SK-N-SH (cell line): ENCODE results near the gene RAB3GAP2. TPM values are rescaled to one million over a fixed set of nuclear protein-coding genes. Genes with fewer than 3 reads are reported as not detected.
A peak's percentile ranks its signal among the peaks of the same experiment; 100 is the strongest.

Experiments
- CTCF ChIA-PET: fragments of 300-600, 350-600 bp; formaldehyde crosslinking; extraction: SDS; loops from one replicate; lab custom pipeline; 2021; lab: Yijun Ruan, JAX
- POLR2A ChIA-PET: fragments of 350-600 bp; sonication (Branson Sonifier 250); formaldehyde crosslinking; extraction: SDS; loops from one replicate; lab custom pipeline; 2020; ENCODE audit warnings: antibody characterized with exemption, inconsistent platforms; lab: Yijun Ruan, JAX
- DNase-seq: peaks from one replicate; pipeline ENCODE4 v3.0.0; 2012
- H2AFZ ChIP-seq: fragments of 200-600 bp; sonication (generic); 2 replicates; pipeline ENCODE4 v1.8.1; 2016; ENCODE audit warnings: antibody characterized with exemption, mild to moderate bottlenecking, low read depth
- H3F3A ChIP-seq: fragments of 200-600 bp; sonication (generic); replicated peaks from 2 replicates; pipeline ENCODE3; 2016; ENCODE audit warnings: antibody characterized with exemption, mild to moderate bottlenecking; ENCODE audit not compliant: insufficient read depth
- H3K27ac ChIP-seq, 2 experiments: fragments of 200-500 bp in 1 of 2; fragments of 200-600 bp in 1 of 2; sonication (Bioruptor generic) in 1 of 2; sonication (generic), shearing (Covaris generic) in 1 of 2; 2 replicates each; pipeline versions ENCODE4 v1.5.1 to v1.6.1; 2014 to 2016; ENCODE audit warnings: low read depth in 2 of 2, inconsistent platforms in 1 of 2, low read length in 1 of 2, mild to moderate bottlenecking in 1 of 2, mixed read lengths in 1 of 2
- H3K27me3 ChIP-seq: fragments of 200-600 bp; sonication (generic), shearing (Covaris generic); 2 replicates; pipeline ENCODE4 v1.6.1; 2016; ENCODE audit warnings: mixed run types; ENCODE audit not compliant: insufficient read depth
- H3K36me3 ChIP-seq, 2 experiments: fragments of 200-500 bp in 1 of 2; fragments of 200-600 bp in 1 of 2; sonication (Bioruptor generic) in 1 of 2; sonication (generic) in 1 of 2; replicated peaks in 1 of 2; 2 replicates each; pipeline versions ENCODE3 to v1.5.1; 2014 to 2016; ENCODE audit warnings: low read length in 1 of 2, mild to moderate bottlenecking in 1 of 2; ENCODE audit not compliant: insufficient read depth in 2 of 2, control insufficient read depth in 1 of 2
- H3K4me1 ChIP-seq, 2 experiments: fragments of 200-500 bp in 1 of 2; fragments of 200-600 bp in 1 of 2; sonication (Bioruptor generic) in 1 of 2; sonication (generic), shearing (Covaris generic) in 1 of 2; 2 replicates each; pipeline versions ENCODE4 v1.5.1 to v1.6.1; 2014 to 2016; ENCODE audit warnings: low read depth in 1 of 2, low read length in 1 of 2, mixed run types in 1 of 2; ENCODE audit not compliant: insufficient read depth in 2 of 2, control insufficient read depth in 1 of 2
- H3K4me2 ChIP-seq: fragments of 200-600 bp; sonication (generic), shearing (Covaris generic); 2 replicates; pipeline ENCODE4 v1.6.1; 2017; ENCODE audit warnings: mixed run types
- H3K4me3 ChIP-seq, 2 experiments: fragments of 200-500 bp in 1 of 2; fragments of 200-600 bp in 1 of 2; sonication (Bioruptor generic) in 1 of 2; sonication (generic), shearing (Covaris generic) in 1 of 2; 2 replicates each; pipeline versions ENCODE4 v1.5.1 to v1.8.1; 2014 to 2016; ENCODE audit warnings: low read depth in 2 of 2, inconsistent platforms in 1 of 2, low read length in 1 of 2, mild to moderate bottlenecking in 1 of 2, mixed read lengths in 1 of 2, moderate library complexity in 1 of 2
- H3K79me2 ChIP-seq: fragments of 200-600 bp; sonication (generic); 2 replicates; pipeline ENCODE4 v1.8.1; 2017; ENCODE audit warnings: mild to moderate bottlenecking; ENCODE audit not compliant: insufficient read depth
- H3K9ac ChIP-seq: fragments of 200-600 bp; sonication (generic); 2 replicates; pipeline ENCODE4 v1.6.1; 2017; ENCODE audit warnings: mixed run types
- H3K9me2 ChIP-seq: fragments of 200-600 bp; sonication (generic); 2 replicates; pipeline ENCODE4 v1.6.1; 2017; ENCODE audit warnings: mixed run types
- H3K9me3 ChIP-seq: fragments of 200-600 bp; sonication (generic); 2 replicates; pipeline ENCODE4 v1.6.1; 2017; ENCODE audit warnings: mixed run types, mild to moderate bottlenecking, moderate library complexity
- H4K20me1 ChIP-seq: fragments of 200-600 bp; sonication (generic); 2 replicates; pipeline ENCODE4 v1.6.1; 2017; ENCODE audit warnings: mild to moderate bottlenecking, mixed run types; ENCODE audit not compliant: insufficient read depth
- ELF1 ChIP-seq: IDR thresholded peaks from 2 replicates; pipeline ENCODE4 v1.4.0; 2012
- FOSL2 ChIP-seq: IDR thresholded peaks from 2 replicates; pipeline ENCODE4 v1.4.0; 2012; ENCODE audit warnings: low read depth, mild to moderate bottlenecking, moderate library complexity, borderline replicate concordance
- FOXM1 ChIP-seq: IDR thresholded peaks from 2 replicates; pipeline ENCODE4 v1.4.0; 2012; ENCODE audit warnings: low read depth, mild to moderate bottlenecking
- GATA2 ChIP-seq: sonication (generic); formaldehyde crosslinking; IDR thresholded peaks from 2 replicates; pipeline ENCODE4 v1.5.0; 2020; ENCODE audit warnings: mild to moderate bottlenecking, missing genetic modification reagents
- MXI1 ChIP-seq: IDR thresholded peaks from 2 replicates; pipeline ENCODE4 v1.6.1; 2012; ENCODE audit warnings: mild to moderate bottlenecking, low read depth, low read length, improper control_type of control experiment
- NRF1 ChIP-seq: IDR thresholded peaks from 2 replicates; pipeline ENCODE4 v1.6.1; 2012; ENCODE audit warnings: low read depth, mild to moderate bottlenecking, low read length
- RXRA ChIP-seq: IDR thresholded peaks from 2 replicates; pipeline ENCODE4 v1.4.0; 2012; ENCODE audit warnings: low read depth, mild to moderate bottlenecking, borderline replicate concordance
- TEAD4 ChIP-seq: IDR thresholded peaks from 2 replicates; pipeline ENCODE4 v1.4.0; 2012; ENCODE audit warnings: mild to moderate bottlenecking, borderline replicate concordance; ENCODE audit not compliant: insufficient read depth
- WGBS: methylation state at CpG from one replicate; pipeline ENCODE4 v1.1.6; 2017; ENCODE audit warnings: low lambda C conversion rate; 5-methylcytosine and 5-hydroxymethylcytosine counted together
- polyA plus RNA-seq, 3 experiments: library from polyadenylated mRNA; depleted of rRNA; stranded (reverse); fragments of >200 nt; gene quantifications; 2 replicates each; pipeline ENCODE4 v1.2.3, GENCODE V29; 2012
- TF ChIP-seq, protein P1 (sequence below): IDR thresholded peaks from 2 replicates; pipeline ENCODE4 v1.4.0; 2012; ENCODE audit warnings: low read depth
- TF ChIP-seq, protein P2 (sequence below): fragments of 150-350 bp; IDR thresholded peaks from 2 replicates; pipeline ENCODE4 v1.6.1; 2017; ENCODE audit warnings: antibody characterized with exemption, low read length, low read depth, borderline replicate concordance
- TF ChIP-seq, protein P3 (sequence below): fragments of 150-350 bp; IDR thresholded peaks from 2 replicates; pipeline ENCODE4 v1.6.1; 2016; ENCODE audit warnings: mild to moderate bottlenecking, low read depth, low read length
- TF ChIP-seq, protein P4 (sequence below): IDR thresholded peaks from 2 replicates; pipeline ENCODE4 v1.4.0; 2012; ENCODE audit warnings: low read depth, borderline replicate concordance

RAB3GAP2 gene
- polyA plus RNA-seq, 1 of the 3 experiments (the other 2 are of a cell fraction), result 9.3 TPM

DNA sequence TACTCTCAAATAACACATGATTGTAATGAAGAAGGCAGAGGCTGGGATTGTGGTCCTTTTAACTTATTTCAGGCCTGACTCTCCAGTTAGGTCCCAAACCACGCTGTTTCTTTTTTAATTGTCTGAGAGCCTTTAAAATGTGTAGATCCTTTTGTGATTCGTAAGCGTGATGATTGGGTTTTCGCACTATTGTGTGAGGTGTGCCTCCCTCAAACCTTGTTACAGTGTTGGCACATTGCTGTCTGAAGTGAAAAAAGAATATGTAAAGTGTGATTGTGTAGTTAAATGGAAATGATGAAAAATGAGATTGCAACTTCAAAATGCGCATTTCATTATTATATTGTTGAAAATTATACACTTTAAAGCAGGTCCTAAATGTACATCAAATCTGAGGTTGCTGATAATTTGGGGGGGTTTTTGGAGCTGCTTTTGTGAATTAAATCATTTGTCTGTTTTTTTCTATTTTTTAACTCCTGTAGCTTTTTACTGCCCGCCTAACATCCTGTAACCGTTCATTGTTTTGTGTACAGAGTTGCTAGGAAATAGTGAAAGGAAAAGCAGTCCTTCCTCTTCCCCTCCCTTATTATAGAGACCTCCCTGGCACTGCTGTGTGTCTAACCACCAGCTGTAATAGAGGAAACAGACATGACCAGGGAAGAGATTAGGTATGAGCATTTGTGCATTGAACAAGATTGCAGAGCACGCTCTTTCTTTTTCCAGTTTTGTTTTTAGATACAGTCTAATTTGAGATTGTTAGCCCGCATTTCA, 135.1 kb downstream of the RAB3GAP2 start:
- ChIA-PET CTCF (interaction anchor here (0.7 kb wide), 1 partner anchor 34 kb away, joined by 3 read pairs; no protein-coding TSS in a partner anchor), POLR2A (interaction anchor here (0.6 kb wide), 1 partner anchor 376 kb away, joined by 3 read pairs; no protein-coding TSS in a partner anchor)
- peaks cover 63 to 81% of the 10 kb centered on the region in 2 experiments for H3K36me3 ChIP-seq
- no peaks in the 10 kb centered on the region for H3K27me3 ChIP-seq
- no peak for DNase-seq
- no peaks in the 10 kb centered on the region for H3F3A ChIP-seq
- no peaks in the 10 kb centered on the region for H3K9me2 ChIP-seq
- H3K4me3 ChIP-seq, result no peak overlapping the region
- H3K9me3 ChIP-seq, result no peaks in the 10 kb centered on the region
- TF ChIP-seq RXRA (no peak), FOSL2 (no peak), MXI1 (no peak), FOXM1 (no peak)
- TF ChIP-seq, protein P1, sequence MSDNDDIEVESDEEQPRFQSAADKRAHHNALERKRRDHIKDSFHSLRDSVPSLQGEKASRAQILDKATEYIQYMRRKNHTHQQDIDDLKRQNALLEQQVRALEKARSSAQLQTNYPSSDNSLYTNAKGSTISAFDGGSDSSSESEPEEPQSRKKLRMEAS, result no peak
- TF ChIP-seq, protein P2, sequence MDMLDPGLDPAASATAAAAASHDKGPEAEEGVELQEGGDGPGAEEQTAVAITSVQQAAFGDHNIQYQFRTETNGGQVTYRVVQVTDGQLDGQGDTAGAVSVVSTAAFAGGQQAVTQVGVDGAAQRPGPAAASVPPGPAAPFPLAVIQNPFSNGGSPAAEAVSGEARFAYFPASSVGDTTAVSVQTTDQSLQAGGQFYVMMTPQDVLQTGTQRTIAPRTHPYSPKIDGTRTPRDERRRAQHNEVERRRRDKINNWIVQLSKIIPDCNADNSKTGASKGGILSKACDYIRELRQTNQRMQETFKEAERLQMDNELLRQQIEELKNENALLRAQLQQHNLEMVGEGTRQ, result no peak
- TF ChIP-seq, all 33 proteins: peak for 0
- Histone ChIP-seq H3K79me2 (0 out of 2 replicates have a peak, but pooled peaks cover 8% of the 10 kb centered on the region), H4K20me1 (no peaks in the 10 kb centered on the region), H3K4me2 (no peak overlapping the region), H3K4me1 (no peaks in the 10 kb centered on the region), H2AFZ (no peak overlapping the region), H3K9ac (no peak overlapping the region), H3K27ac (no peak overlapping the region)
- 96% methylated on average over 9 of the region's 9 CpGs for WGBS

DNA sequence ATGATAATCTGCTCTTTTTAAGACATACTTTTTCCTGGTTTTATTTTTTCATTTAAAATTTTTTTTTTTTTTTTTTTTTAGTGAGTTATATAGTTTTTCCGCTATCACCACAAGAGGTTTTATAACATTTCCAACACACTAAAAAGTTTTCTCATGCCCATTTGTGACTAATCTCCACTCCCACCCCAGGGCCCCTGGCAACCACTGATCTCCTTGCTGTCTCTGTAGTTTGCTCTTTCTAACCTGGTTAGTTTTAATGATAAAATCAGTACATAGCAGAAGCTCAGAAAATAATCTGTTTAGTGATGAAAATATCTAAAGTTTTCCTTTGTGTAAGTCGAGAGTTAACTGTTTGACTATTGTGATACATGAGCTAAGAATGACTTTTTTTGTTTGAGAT, 136.5 kb downstream of the RAB3GAP2 start:
- POLR2A ChIA-PET, result no interaction called here
- peaks cover 51 to 69% of the 10 kb centered on the region in 2 experiments for H3K36me3 ChIP-seq
- no peak overlapping the region for H3K4me2 ChIP-seq
- TF ChIP-seq, protein P3, sequence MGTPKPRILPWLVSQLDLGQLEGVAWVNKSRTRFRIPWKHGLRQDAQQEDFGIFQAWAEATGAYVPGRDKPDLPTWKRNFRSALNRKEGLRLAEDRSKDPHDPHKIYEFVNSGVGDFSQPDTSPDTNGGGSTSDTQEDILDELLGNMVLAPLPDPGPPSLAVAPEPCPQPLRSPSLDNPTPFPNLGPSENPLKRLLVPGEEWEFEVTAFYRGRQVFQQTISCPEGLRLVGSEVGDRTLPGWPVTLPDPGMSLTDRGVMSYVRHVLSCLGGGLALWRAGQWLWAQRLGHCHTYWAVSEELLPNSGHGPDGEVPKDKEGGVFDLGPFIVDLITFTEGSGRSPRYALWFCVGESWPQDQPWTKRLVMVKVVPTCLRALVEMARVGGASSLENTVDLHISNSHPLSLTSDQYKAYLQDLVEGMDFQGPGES, result no peak
- TF ChIP-seq NRF1 (no peak), TEAD4 (no peak), GATA2 (no peak), ELF1 (no peak)
- TF ChIP-seq, protein P4, sequence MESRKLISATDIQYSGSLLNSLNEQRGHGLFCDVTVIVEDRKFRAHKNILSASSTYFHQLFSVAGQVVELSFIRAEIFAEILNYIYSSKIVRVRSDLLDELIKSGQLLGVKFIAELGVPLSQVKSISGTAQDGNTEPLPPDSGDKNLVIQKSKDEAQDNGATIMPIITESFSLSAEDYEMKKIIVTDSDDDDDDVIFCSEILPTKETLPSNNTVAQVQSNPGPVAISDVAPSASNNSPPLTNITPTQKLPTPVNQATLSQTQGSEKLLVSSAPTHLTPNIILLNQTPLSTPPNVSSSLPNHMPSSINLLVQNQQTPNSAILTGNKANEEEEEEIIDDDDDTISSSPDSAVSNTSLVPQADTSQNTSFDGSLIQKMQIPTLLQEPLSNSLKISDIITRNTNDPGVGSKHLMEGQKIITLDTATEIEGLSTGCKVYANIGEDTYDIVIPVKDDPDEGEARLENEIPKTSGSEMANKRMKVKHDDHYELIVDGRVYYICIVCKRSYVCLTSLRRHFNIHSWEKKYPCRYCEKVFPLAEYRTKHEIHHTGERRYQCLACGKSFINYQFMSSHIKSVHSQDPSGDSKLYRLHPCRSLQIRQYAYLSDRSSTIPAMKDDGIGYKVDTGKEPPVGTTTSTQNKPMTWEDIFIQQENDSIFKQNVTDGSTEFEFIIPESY, result no peak
- 65% methylated on average over 2 of the region's 2 CpGs for WGBS
- H4K20me1 ChIP-seq, result no peaks in the 10 kb centered on the region
- H3K9me2 ChIP-seq, result no peaks in the 10 kb centered on the region
- H2AFZ ChIP-seq, result no peak overlapping the region
- no peaks in the 10 kb centered on the region for H3K4me1 ChIP-seq
- no peaks in the 10 kb centered on the region for H3K27me3 ChIP-seq
- H3F3A ChIP-seq, result no peaks in the 10 kb centered on the region
- H3K9me3 ChIP-seq, result no peaks in the 10 kb centered on the region
- no peak for DNase-seq
- H3K27ac ChIP-seq, result peak overlapping the region in 1 of 2 experiments; percentile 26; a peak in 1 of 4 replicates
- no peak overlapping the region for H3K4me3 ChIP-seq
- peaks cover 17% of the 10 kb centered on the region; the same call in 1 of the 2 replicates for H3K79me2 ChIP-seq
- H3K9ac ChIP-seq, result no peak overlapping the region
- CTCF ChIA-PET, result interaction anchor here (0.6 to 1.0 kb wide), 2 partner anchors 11 to 641 kb away, joined by 3 to 4 read pairs; no protein-coding TSS in a partner anchor
